K562 (cell line): ENCODE results near the gene ERBB4. TPM values are rescaled to one million over a fixed set of nuclear protein-coding genes. Genes with fewer than 3 reads are reported as not detected.

Experiments
- ATAC-seq: fragments of 200-7000 bp; cut with Tn5 transposase; 3 replicates; pipeline ENCODE4 v1.9.1; 2020; ENCODE audit warnings: moderate library complexity
- BruUV-seq: library from RNA; stranded (reverse); fragments of 400-500 nt; replicated peaks from 2 replicates; lab custom pipeline; 2021; lab: Mats Ljungman, UMichigan
- CTCF ChIA-PET: fragments of 300-600 bp; formaldehyde crosslinking; extraction: SDS; loops from one replicate; lab custom pipeline; 2021; ENCODE audit warnings: low intra/inter-chr PET ratio; lab: Yijun Ruan, JAX
- POLR2A ChIA-PET: fragments of 300-600, 350-650 bp; sonication (Branson Sonifier 250); formaldehyde crosslinking; extraction: SDS; loops from one replicate; lab custom pipeline; 2021; ENCODE audit warnings: antibody characterized with exemption, inconsistent platforms; lab: Yijun Ruan, JAX
- DNase-seq, 4 experiments: peaks; one replicate each; pipeline versions ENCODE4 v3.0.0 to v3.0.0-alpha.2; 2011 to 2018; ENCODE audit warnings: low spot score in 3 of 4, mixed read lengths in 3 of 4; ENCODE audit errors: extremely low read depth in 1 of 4
- FAIRE-seq: peaks from 2 replicates; lab custom pipeline; 2011; peaks lifted over from hg19 to GRCh38; lab: Jason Lieb, UNC
- H2AFZ ChIP-seq: 2 replicates; pipeline ENCODE4 v1.6.0; 2011; ENCODE audit warnings: low read depth, low read length, control low read depth, inconsistent platforms
- H3K27ac ChIP-seq: fragments of 200-600 bp; 3 replicates; pipeline ENCODE4 v1.8.0; 2011; ENCODE audit warnings: low read depth, mild to moderate bottlenecking, control low read depth, inconsistent platforms, low read length, moderate library complexity, mixed read lengths; ENCODE audit errors: extremely low read depth
- H3K27me3 ChIP-seq, 2 experiments: fragments of 300-600 bp in 1 of 2; 2 replicates in 1 of 2; 3 replicates in 1 of 2; pipeline versions ENCODE4 v1.6.0 to v1.8.0; 2011; ENCODE audit warnings: inconsistent platforms in 2 of 2, low read length in 2 of 2, mild to moderate bottlenecking in 1 of 2, mixed read lengths in 1 of 2, moderate library complexity in 1 of 2; ENCODE audit not compliant: control insufficient read depth in 2 of 2, insufficient read depth in 2 of 2
- H3K36me3 ChIP-seq: fragments of 300-600 bp; 3 replicates; pipeline ENCODE4 v1.8.0; 2011; ENCODE audit warnings: mild to moderate bottlenecking, low read length, inconsistent platforms; ENCODE audit not compliant: control insufficient read depth, insufficient read depth
- H3K4me1 ChIP-seq, 2 experiments: fragments of 200-600 bp in 1 of 2; replicated peaks in 1 of 2; 2 replicates in 1 of 2; 3 replicates in 1 of 2; pipeline versions ENCODE4 v1.5.1 to v1.8.0; 2011; ENCODE audit warnings: inconsistent platforms in 2 of 2, low read length in 2 of 2, mild to moderate bottlenecking in 1 of 2, mixed read lengths in 1 of 2, moderate library complexity in 1 of 2; ENCODE audit not compliant: control insufficient read depth in 2 of 2, insufficient read depth in 2 of 2
- H3K4me2 ChIP-seq: 2 replicates; pipeline ENCODE4 v1.6.1; 2011; ENCODE audit warnings: low read length, control low read depth, inconsistent platforms, mixed read lengths; ENCODE audit not compliant: insufficient read depth
- H3K4me3 ChIP-seq: fragments of 200-600 bp; sonication (generic), shearing (Covaris generic); 2 replicates; pipeline ENCODE4 v1.5.1; 2016; ENCODE audit warnings: control low read depth, inconsistent platforms
- H3K79me2 ChIP-seq: fragments of 200-600 bp; 3 replicates; pipeline ENCODE4 v1.8.0; 2011; ENCODE audit warnings: low read length, inconsistent platforms; ENCODE audit not compliant: control insufficient read depth, insufficient read depth
- H3K9ac ChIP-seq, 2 experiments: 2 replicates each; pipeline versions ENCODE4 v1.6.0 to v1.6.1; 2011; ENCODE audit warnings: low read depth in 2 of 2, low read length in 2 of 2, control low read depth in 1 of 2, inconsistent platforms in 1 of 2, mild to moderate bottlenecking in 1 of 2, mixed read lengths in 1 of 2; ENCODE audit not compliant: insufficient read depth in 1 of 2
- H3K9me1 ChIP-seq: one replicate; pipeline ENCODE4 v1.6.0; 2011; ENCODE audit warnings: inconsistent platforms, mild to moderate bottlenecking, low read length, moderate library complexity; ENCODE audit not compliant: control insufficient read depth, insufficient read depth
- H3K9me3 ChIP-seq: replicated peaks from 2 replicates; pipeline ENCODE4 v1.5.1; 2011; ENCODE audit warnings: low read depth, low read length, inconsistent platforms; ENCODE audit not compliant: control insufficient read depth, insufficient read depth
- H4K20me1 ChIP-seq: replicated peaks from 2 replicates; pipeline ENCODE4 v1.6.1; 2011; ENCODE audit warnings: low read length, inconsistent platforms, mixed read lengths; ENCODE audit not compliant: control insufficient read depth, insufficient read depth
- ARHGAP35 ChIP-seq: fragments of 450-650 bp; IDR thresholded peaks from 2 replicates; pipeline ENCODE4 v1.6.1; 2018; ENCODE audit not compliant: partially characterized antibody
- CHD4 ChIP-seq: fragments of 200-600 bp; sonication (generic); IDR thresholded peaks from 3 replicates; pipeline ENCODE4 v1.6.1; 2012; ENCODE audit warnings: low read depth, mild to moderate bottlenecking, mixed read lengths, low read length, inconsistent platforms; ENCODE audit not compliant: insufficient read depth, insufficient replicate concordance, poor library complexity, severe bottlenecking
- DPF2 ChIP-seq: fragments of 450-650 bp; IDR thresholded peaks from 2 replicates; pipeline ENCODE4 v1.6.1; 2016
- E2F8 ChIP-seq: fragments of 450-650 bp; IDR thresholded peaks from 2 replicates; pipeline ENCODE4 v1.7.1; 2018; ENCODE audit warnings: mild to moderate bottlenecking, low read depth; ENCODE audit not compliant: partially characterized antibody
- EZH2 ChIP-seq: IDR thresholded peaks from 2 replicates; pipeline ENCODE4 v1.6.1; 2012; ENCODE audit warnings: low read depth, mild to moderate bottlenecking, inconsistent platforms, low read length, borderline replicate concordance
- FOXA3 ChIP-seq, 2 experiments: fragments of 450-650 bp in 1 of 2; sonication (generic) in 1 of 2; formaldehyde crosslinking; IDR thresholded peaks in 1 of 2; conservative IDR thresholded peaks in 1 of 2; 2 replicates each; pipeline versions ENCODE4 v1.4.0 to v1.8.0; 2020 to 2022; ENCODE audit warnings: mild to moderate bottlenecking in 2 of 2, missing genetic modification reagents in 1 of 2
- GTF2B ChIP-seq: IDR thresholded peaks from 2 replicates; pipeline ENCODE4 v1.6.1; 2011; ENCODE audit not compliant: insufficient read length; ENCODE audit errors: extremely low read depth
- HNRNPL ChIP-seq: fragments of 200-400 bp; formaldehyde crosslinking; IDR thresholded peaks from 2 replicates; pipeline ENCODE4 v1.6.1; 2017; ENCODE audit warnings: low read depth, mild to moderate bottlenecking, low read length
- MYC ChIP-seq, 2 experiments: fragments of 250-450 bp in 1 of 2; sonication (Bioruptor Pico) in 1 of 2; IDR thresholded peaks; 2 replicates each; pipeline versions ENCODE4 v1.5.1 to v1.6.1; 2012 to 2021; ENCODE audit warnings: low read depth in 2 of 2, borderline replicate concordance in 1 of 2, improper control_type of control experiment in 1 of 2, low read length in 1 of 2, mild to moderate bottlenecking in 1 of 2, moderate library complexity in 1 of 2
- NCOA2 ChIP-seq, 2 experiments: fragments of 450-650 bp; IDR thresholded peaks; 2 replicates each; pipeline ENCODE4 v1.6.1; 2018; ENCODE audit warnings: mild to moderate bottlenecking in 2 of 2, moderate library complexity in 1 of 2; ENCODE audit not compliant: partially characterized antibody in 2 of 2
- RBM34 ChIP-seq: fragments of 200-400 bp; formaldehyde crosslinking; IDR thresholded peaks from 2 replicates; pipeline ENCODE4 v1.6.1; 2018; ENCODE audit warnings: low read length, borderline replicate concordance; ENCODE audit not compliant: insufficient read depth
- RUNX1 ChIP-seq: sonication (generic); IDR thresholded peaks from 2 replicates; pipeline ENCODE4 v1.6.1; 2016; ENCODE audit warnings: antibody characterized with exemption, low read depth
- TCF7 ChIP-seq: sonication (generic); IDR thresholded peaks from 2 replicates; pipeline ENCODE4 v1.6.1; 2016; ENCODE audit warnings: antibody characterized with exemption, borderline replicate concordance
- TCFL5 ChIP-seq: fragments of 250-450 bp; sonication (Bioruptor Pico); conservative IDR thresholded peaks from 2 replicates; pipeline ENCODE4 v1.6.1; 2021; ENCODE audit warnings: mild to moderate bottlenecking, moderate library complexity, matching md5 sums
- THAP7 ChIP-seq: fragments of 250-450 bp; sonication (Bioruptor Pico); IDR thresholded peaks from 2 replicates; pipeline ENCODE4 v1.5.0; 2021
- ZNF140 ChIP-seq: fragments of 250-450 bp; sonication (Bioruptor Pico); IDR thresholded peaks from 2 replicates; pipeline ENCODE4 v1.8.0; 2021; ENCODE audit warnings: moderate library complexity, mild to moderate bottlenecking, inconsistent platforms
- ZNF398 ChIP-seq: fragments of 250-450 bp; sonication (Bioruptor Pico); IDR thresholded peaks from 2 replicates; pipeline ENCODE4 v1.8.0; 2021; ENCODE audit warnings: moderate library complexity, mild to moderate bottlenecking, inconsistent platforms
- WGBS: fragments of 100-300 bp; shearing (Covaris generic); methylation state at CpG from one replicate; pipeline ENCODE4 v1.1.6; 2016; ENCODE audit warnings: low coverage, mixed read lengths; ENCODE audit not compliant: insufficient coverage; ENCODE audit errors: missing lambda C conversion rate; 5-methylcytosine and 5-hydroxymethylcytosine counted together
- in situ Hi-C: fragments of 300-500 bp; cut with MboI; formaldehyde crosslinking; loops from 4 replicates; pipeline ENCODE4 v1.15.0; 2018; ENCODE audit warnings: inconsistent platforms, mixed read lengths
- intact Hi-C: fragments of 100-400 bp; cut with micrococcal nuclease; formaldehyde crosslinking; loops from 2 replicates; pipeline ENCODE4 v1.14.2; 2022
- polyA plus RNA-seq, 8 experiments: library from polyadenylated mRNA; depleted of rRNA in 4 of 8; stranded (reverse) in 5 of 8; unstranded in 3 of 8; fragments of >200 nt; fragmentation: Nextera tagmentation in 2 of 8; fragmentation: Illumina TruSeq in 1 of 8; extraction: Ambion mirVana in 2 of 8; extraction: Trizol in 1 of 8; gene quantifications; 2 replicates each; pipeline versions ENCODE4 v1.2.1 to v1.2.3, GENCODE V29; 2011 to 2014; ENCODE audit warnings: inconsistent platforms in 1 of 8, missing spikeins in 1 of 8
- total RNA-seq, 7 experiments: library from RNA; depleted of rRNA in 6 of 7; stranded (reverse); fragments of >200 nt in 6 of 7; fragmentation: Illumina TruSeq in 2 of 7; extraction: Trizol in 2 of 7; gene quantifications; 2 replicates each; pipeline versions ENCODE4 v1.2.1 to v1.2.3, GENCODE V29; 2011 to 2021; ENCODE audit warnings: low replicate concordance in 1 of 7

The ERBB4 gene
- total and polyA plus RNA-seq, 9 of the 15 experiments (the other 6 are each of a cell fraction or from before 2014, with no cell fraction given), result not detected

DNA sequence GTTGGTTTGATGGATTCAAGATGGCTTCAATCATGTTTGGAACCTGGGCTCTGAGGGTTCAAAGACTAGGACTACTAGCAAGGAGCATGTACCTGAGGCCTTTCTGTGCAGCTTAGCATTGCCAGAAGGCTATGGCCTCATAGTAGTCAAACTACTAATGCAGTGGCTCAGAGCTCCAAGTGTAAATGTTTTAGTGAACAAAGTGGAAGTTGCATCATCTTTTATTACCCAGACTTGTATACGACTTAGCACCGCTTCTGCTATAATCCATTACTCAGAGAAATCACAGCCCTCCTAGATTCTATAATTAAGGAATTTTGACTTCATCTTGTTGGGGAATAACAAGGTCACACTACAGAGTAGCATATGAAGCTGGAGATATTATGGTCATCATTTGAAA, 210.5 kb downstream of the ERBB4 start:
- no peaks in the 10 kb centered on the region for H3K27me3 ChIP-seq
- H3K4me3 ChIP-seq, result no peak overlapping the region
- H4K20me1 ChIP-seq, result no peaks in the 10 kb centered on the region
- intact Hi-C loops (no loop called here), in situ Hi-C loops (no loop called here)
- ChIA-PET POLR2A (no interaction called here), CTCF (no interaction called here)
- no peak for ATAC-seq
- DNase-seq, result no peak
- no peak overlapping the region for H3K4me2 ChIP-seq
- no peaks in the 10 kb centered on the region for H3K36me3 ChIP-seq
- no peak overlapping the region for H3K9ac ChIP-seq
- no peaks in the 10 kb centered on the region for H3K9me1 ChIP-seq
- no peaks in the 10 kb centered on the region for H3K79me2 ChIP-seq
- 0% methylated on average over 2 of the region's 2 CpGs for WGBS
- no TSS peak for BruUV-seq
- no peaks in the 10 kb centered on the region for H3K4me1 ChIP-seq
- H3K27ac ChIP-seq, result no peak overlapping the region
- FAIRE-seq, result no peak
- H3K9me3 ChIP-seq, result no peaks in the 10 kb centered on the region
- H2AFZ ChIP-seq, result no peak overlapping the region
- TF ChIP-seq TCF7, result no peak
- TF ChIP-seq THAP7 (CRISPR knock-in tag), result no peak
- no peak for TF ChIP-seq FOXA3 (CRISPR knock-in tag; conservative IDR thresholded peaks at IDR 0.05 in 1 of 2, IDR thresholded peaks at IDR 0.05 in 1 of 2)
- TF ChIP-seq NCOA2 (IDR thresholded peaks at IDR 0.05; ENCODE audit: partially characterized antibody in 2 of 2), result no peak
- TF ChIP-seq HNRNPL, result no peak
- TF ChIP-seq RUNX1, result no peak
- no peak for TF ChIP-seq E2F8
- TF ChIP-seq TCFL5 (CRISPR knock-in tag), result no peak
- no peak for TF ChIP-seq RBM34
- TF ChIP-seq GTF2B, result no peak
- no peak for TF ChIP-seq MYC (IDR thresholded peaks at IDR 0.05; ENCODE audit: low read depth, low read length)
- TF ChIP-seq MYC (CRISPR knock-in tag; IDR thresholded peaks at IDR 0.05; ENCODE audit: borderline replicate concordance, low read depth), result no peak
- no peak for TF ChIP-seq ZNF140
- no peak for TF ChIP-seq ZNF398
- no peak for TF ChIP-seq ARHGAP35
- TF ChIP-seq CHD4, result no peak
- TF ChIP-seq DPF2, result no peak
- no peak for TF ChIP-seq EZH2
